CD8-positive, alpha-beta memory T cell (primary cell): Measurements from ENCODE around the gene ERICH6. TPM values are rescaled to one million over a fixed set of nuclear protein-coding genes. Genes with fewer than 3 reads are reported as not detected.

Source experiments
- polyA plus RNA-seq: library from polyadenylated mRNA; unstranded; fragments of 300-500 nt; fragmentation: Illumina TruSeq; gene quantifications from one replicate; pipeline ENCODE4 v1.2.3, GENCODE V29; 2021
- total RNA-seq, 2 experiments: library from RNA; stranded (reverse); gene quantifications; one replicate each; pipeline ENCODE4 v1.2.3, GENCODE V29; 2021

The ERICH6 gene
- total and polyA plus RNA-seq, 3 experiments from 2014 or later: 0.39 TPM; not detected in 2

Other genes with a start within 250 kb of the ERICH6 start
- gene SERP1, start 157.4 kb downstream of the ERICH6 start, total RNA-seq: 100 to 1,000 TPM; 127 to 135 TPM
- 156 TPM for gene SERP1, start 157.4 kb downstream of the ERICH6 start, polyA plus RNA-seq
- 100 to 1,000 TPM; 128 to 131 TPM for gene EIF2A, start 157.1 kb downstream of the ERICH6 start, total RNA-seq
- 41.5 TPM for gene EIF2A, start 157.1 kb downstream of the ERICH6 start, polyA plus RNA-seq
- 100 to 1,000 TPM; 158 to 162 TPM for gene SELENOT, start 100.6 kb downstream of the ERICH6 start, total RNA-seq
- gene SELENOT, start 100.6 kb downstream of the ERICH6 start, polyA plus RNA-seq: 311 TPM
- 100 to 1,000 TPM; 111 to 115 TPM for gene SIAH2, start 59.2 kb upstream of the ERICH6 start, total RNA-seq
- gene SIAH2, start 59.2 kb upstream of the ERICH6 start, polyA plus RNA-seq: 48.1 TPM
- gene MINDY4B, start 201.5 kb upstream of the ERICH6 start, total RNA-seq: not detected
- gene MINDY4B, start 201.5 kb upstream of the ERICH6 start, polyA plus RNA-seq: not detected